HG03175 (cell line): ENCODE data around the gene FRZB.
"Not testable (repeated sequence)": the region's sequence is repeated elsewhere in the genome, so short reads cannot be mapped to it uniquely, and the experiment has no call there.

Experiments used
- ATAC-seq: cut with Tn5 transposase; IDR thresholded peaks from one replicate; pipeline ENCODE4 v1.9.1; 2021; ENCODE audit warnings: mild to moderate bottlenecking, moderate library complexity; ENCODE audit not compliant: unreplicated experiment

The FRZB gene

DNA sequence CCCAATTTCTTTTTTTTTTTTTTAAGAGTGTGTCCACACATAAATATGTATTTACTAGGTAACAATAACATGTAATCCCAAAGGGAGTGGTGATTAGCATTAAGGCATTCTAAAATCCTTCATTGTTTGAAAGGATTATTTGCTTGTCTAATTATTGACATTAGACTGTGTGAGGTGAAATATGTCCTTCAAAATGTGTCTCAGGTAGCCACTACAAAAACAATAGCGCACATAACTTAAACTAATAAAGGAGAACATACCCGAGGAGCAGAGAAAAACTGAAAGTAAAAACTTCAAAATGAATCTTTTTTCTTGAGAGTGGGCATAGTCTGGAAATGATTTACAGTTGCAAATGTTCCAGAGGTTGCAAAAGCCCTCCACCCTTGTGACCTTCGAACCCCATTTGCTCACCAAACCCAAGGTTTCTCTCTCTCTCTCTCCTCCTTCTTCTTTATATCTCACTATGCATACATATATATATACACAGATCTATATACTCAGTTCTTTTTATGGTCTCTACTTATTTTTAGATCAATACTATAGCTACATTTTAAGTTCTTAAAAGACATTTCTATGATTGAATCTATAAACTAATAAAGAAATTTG lies 24.4 kb upstream of the FRZB start:
- no peak for ATAC-seq

DNA sequence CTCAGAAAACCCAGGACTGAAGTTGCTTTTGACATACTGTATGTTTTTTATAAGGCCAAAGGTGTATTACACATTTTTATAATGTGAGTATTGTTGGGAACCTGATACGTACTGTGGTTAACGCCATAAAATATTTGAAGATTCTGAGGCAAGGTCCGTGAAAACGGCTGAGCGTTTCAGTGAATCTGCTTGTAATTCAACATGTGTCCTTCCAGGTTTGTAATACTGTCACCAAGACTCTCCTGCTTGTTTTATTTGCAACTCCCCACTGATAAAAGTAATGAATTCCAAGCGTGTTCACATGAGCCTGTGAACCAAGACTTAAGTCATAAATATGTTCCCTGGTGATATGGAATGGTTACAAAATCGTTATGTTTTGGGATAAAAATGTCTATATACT lies 23.9 kb upstream of the FRZB start:
- no peak for ATAC-seq

DNA sequence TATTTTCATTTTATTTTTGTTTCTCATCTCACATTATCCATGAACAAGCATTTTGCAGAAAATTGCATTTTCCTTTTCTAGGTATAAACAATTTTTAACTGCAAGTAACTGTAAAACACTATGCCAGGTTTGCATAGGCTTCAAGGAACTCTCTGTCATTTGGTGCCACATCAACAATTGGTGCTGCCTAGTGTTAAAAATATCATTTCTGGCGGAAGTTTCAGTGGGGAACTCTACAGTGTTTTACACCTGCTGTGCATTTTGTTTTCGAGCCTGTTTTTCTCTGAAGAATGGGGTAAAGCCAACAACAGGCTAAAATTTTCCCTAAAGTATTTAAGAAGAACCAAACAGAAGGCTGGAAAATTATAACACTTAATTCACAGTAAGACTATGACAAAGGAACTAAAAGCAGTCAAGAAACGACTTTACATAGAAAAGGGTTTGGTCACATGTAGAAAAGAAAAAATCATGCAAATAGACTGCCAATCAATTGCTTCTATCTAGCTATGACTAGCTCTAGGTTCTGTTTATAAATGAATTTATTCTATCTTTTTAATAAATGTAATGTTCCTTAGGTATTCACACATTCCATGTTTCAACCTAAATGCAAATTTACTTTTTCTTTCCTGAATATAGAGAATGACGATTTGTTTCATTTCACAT lies 21.4 kb upstream of the FRZB start:
- no peak for ATAC-seq

DNA sequence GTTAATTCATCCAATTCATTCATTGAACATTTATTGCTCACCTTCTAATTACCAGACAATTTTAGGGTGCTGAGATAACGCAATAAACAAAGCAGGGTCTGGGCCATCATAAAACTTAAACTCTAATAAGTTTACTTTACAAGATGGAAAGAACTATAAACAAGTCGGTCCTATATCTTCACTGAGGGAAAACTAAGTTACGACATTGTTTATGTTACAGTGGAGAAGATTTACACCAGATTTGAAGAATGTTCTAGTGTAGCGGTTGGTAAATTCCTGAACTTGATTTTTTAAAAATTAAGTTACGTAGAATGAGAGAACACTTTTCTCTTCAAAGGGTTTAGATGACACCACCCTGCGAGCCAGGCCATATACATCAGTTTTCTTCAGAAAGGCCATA lies 20.7 kb upstream of the FRZB start:
- ATAC-seq, result no peak

DNA sequence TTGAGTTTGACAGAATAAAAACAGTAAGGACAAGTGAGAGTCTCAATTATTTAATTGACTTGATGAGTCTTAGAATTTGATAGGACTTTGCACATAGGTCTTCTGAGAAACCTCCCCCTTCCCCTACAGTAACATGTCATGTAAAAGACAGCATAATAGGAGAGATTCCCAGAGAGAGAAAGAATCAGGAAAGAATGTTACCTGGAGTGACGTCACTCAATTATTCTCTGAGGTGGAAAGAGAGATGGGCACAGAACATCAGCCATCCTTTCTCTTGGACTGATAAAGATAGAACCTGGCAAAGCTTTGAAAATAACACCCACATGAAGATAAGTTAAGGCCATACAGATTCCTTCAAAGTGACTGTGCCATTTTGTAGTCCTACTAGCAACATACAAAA lies 19.3 kb upstream of the FRZB start:
- ATAC-seq, result no peak

DNA sequence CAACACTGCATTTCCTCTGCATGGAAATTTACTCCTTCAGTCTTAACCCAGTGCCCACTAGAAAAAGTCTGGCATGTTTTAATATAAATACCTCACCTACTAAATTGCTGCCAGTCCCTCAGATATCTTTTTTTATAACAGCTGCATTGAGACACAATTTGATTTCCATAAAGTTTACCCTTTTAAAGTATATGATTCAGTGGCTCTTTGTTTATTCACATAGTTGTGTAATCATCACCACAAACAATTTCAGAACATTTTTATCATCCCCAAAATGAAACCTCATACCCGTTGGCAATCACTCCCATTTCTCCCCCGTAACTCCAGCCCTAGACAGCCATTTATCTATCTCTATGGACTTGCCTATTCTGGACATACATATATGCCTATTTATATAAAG lies 17.0 kb upstream of the FRZB start:
- no peak for ATAC-seq

DNA sequence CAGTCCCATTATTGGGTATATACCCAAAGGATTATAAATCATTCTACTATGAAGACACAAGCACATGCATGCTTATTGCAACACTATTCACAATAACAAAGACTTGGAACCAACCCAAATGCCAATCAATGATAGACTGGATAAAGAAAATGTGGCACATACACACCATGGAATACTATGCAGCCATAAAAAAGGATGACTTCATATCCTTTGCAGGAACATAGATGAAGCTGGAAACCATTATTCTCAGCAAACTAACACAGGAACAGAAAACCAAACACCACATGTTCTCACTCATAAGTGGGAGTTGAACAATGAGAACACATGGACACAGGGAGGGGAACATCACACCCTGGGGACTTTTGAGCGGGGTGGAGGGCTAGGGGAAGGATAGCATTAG lies 13.7 kb upstream of the FRZB start:
- not testable (repeated sequence) for ATAC-seq

DNA sequence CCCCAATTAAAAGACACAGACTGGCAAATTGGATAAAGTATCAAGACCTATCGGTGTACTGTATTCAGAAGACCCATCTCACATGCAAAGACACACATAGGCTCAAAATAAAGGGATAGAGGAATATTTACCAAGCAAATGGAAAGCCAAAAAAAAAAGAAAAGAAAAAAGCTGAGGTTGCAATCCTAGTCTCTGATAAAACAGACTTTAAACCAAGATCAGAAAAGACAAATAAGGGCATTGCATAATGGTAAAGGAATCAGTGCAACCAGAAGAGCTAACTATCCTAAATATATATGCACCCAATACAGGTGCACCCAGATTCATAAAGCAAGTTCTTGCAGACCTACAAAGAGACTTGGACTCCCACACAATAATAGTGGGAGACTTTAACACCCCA lies 10.2 kb upstream of the FRZB start:
- ATAC-seq, result not testable (repeated sequence)

DNA sequence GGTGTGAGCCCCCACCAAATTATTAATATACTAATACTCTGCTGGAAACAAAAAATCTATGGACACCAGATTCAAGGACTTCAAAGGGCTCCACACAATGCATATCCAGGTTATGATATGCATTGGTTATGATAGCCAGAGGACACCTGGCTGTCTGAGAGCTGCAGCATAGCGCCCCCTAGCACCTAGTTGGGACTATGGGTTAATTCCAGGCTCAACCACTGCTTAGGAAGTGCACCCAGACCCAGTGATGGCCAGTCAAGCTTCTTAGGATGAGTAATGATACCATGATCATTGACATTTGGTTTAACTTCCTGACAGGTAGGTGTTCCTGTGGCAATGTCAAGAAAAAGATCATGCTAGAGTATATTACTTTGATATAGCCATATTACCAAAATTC lies 3.8 kb upstream of the FRZB start:
- ATAC-seq, result no peak

DNA sequence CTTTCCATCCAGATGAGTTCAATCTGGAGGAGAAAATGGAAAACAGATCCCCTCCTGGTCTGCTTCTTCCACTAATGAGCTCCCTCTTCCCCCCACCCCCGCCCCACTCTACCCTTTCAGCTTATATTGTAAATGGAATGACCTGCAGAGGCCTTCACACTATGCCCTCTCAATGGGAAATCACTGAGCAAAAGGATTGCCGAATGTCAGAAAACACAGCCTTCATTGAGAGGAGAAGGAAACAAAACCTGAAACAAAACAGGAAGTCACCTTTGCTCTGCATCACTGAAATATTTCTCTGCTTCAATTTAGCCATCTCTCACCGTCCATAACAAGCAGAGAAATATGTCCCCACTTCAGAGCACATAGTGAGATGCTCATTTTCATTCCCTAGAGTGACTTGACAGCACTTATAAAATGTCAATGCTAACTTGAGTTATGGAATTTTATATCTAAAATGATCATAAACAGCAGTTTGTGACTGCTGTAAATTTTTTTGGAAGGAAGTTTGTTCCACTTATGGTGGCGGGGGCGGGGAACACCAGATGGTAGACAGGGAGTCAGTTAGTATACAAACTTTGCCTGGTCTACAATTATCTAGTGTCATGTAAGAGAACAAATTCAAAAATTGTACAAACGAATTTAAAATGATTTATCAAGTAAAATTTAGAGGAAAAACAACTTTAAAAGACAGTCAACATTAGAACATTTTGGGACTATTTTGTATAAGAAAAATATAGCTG lies 1.8 kb upstream of the FRZB start:
- no peak for ATAC-seq

DNA sequence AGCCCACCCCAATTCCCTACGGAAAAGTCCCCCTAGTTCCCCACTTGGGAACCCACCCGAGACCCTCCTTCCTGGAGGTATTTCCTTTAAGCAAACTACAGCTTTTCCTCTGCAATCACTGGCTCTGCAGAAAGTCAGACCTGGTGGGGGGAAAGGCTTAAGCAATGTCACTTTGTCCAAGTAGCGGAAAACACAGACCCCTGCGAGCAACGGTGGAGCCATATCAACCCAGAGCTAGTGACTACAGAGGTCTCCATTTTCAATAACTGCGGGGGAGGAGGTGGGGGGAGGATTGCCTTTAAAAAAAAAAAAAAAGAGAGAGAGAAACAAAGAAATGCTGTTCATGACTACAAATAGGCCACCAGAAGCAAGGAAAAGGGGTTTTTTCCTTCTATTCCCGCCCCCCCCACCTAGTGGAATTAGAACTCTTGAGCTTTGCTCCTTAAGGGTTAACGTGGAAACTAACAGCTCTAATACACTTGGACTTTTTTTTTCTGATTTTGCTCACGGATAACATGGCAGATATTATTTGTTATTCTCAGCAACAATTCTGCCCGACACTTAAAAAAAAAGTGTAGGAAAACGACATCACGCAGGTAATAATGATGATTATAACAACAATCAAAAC lies 1.1 kb upstream of the FRZB start:
- ATAC-seq, result no peak

DNA sequence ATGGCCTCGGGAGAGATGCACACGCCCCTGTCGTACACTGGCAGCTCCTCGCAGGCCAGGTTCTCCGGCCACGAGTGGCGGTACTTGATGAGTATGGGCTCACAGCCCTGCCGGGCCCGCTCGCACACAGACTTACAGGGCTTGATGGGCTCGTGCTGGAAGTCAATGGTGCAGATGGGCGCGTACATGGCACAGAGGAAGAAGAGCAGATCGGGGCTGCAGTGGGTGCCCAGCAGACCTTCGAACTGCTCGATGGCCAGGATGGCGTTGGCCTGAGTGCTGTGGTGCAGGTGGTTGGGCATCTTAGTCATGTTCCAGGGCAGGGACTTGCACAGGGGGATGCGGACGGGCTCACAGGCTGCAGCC lies 359 bp downstream of the FRZB start:
- ATAC-seq, result no peak

DNA sequence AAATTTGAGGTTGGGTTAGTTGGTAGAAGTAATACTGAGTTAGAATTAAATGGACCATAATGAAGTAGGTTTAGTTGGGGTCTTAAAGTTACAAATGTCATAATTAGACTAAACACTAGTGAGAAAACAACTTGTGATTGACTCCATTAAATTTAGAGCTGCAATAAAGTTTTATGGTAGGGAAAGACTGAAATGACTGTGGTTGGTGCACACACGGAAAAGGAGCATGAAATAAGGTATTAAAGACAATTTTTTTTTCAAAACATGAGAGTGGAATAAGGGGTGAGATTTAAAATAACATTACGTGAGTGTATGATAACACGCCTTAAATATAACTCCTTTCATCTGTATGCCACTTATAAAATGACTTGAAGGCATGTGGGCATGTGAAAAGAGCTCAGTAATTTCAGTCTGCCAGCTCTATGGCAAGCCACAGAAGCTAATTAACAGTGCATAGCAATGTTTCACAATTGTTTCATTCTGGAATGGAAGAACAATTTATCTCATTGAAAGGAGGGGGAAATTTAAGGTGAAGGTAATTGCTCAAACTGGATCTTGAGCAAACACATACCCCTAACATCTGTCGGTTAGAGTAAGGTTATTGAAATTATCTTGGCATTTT lies 1.4 kb downstream of the FRZB start:
- ATAC-seq, result no peak

DNA sequence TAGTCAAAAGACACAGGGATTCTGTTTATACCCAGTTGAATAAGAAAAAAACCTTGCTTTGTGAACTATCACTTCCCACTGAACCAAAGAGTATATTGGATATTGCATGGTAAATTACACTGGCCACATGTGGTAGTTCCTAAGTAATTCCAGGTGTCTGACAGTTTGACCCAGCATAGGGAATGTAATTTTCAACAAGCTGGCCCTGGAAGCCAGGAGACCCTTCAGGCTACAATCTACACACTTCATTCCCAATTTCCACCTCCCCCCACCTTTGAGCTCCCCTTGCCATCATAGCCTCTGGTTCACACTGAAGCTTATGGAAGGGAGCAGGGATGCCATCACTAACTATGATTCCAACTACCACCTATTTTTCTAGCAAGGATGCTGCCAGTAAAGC lies 2.8 kb downstream of the FRZB start:
- no peak for ATAC-seq

DNA sequence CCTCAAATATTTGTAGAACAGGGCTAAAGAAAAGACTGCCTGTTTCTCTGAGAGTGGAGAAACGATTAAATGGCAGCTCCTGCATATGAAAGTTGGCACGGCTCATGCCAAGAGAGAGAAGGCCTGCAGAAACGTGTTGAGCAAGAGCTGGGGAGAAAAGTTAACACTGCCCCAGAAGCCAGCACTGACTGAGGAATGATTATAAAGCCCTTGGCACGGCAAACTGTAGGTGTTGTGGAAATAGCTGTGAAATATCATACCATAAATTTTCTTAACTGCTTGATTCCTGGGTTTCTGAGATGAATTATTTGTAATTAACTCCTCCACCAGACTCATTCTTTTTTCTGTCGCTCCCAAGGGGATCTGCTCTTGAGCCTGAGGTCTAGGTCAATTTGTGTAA lies 4.3 kb downstream of the FRZB start:
- no peak for ATAC-seq

DNA sequence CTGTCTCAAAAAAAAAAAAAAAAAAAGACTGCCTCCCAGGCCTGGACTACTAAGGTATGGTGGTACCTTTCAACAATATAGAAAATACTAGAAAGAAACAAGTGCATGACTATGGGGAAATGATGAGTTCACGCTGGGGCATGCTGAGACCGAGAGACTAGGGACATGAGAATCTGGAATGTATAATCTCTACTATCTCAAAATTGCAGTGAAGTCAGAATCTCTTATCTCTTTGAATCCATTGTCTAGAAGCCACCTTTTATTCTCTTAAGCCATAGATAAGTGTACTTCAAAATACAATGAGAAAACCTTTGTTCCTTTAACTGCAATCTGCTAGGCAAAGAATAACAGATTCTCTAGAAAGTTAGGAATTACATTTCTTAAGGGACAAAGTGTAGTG lies 5.6 kb downstream of the FRZB start:
- no peak for ATAC-seq

DNA sequence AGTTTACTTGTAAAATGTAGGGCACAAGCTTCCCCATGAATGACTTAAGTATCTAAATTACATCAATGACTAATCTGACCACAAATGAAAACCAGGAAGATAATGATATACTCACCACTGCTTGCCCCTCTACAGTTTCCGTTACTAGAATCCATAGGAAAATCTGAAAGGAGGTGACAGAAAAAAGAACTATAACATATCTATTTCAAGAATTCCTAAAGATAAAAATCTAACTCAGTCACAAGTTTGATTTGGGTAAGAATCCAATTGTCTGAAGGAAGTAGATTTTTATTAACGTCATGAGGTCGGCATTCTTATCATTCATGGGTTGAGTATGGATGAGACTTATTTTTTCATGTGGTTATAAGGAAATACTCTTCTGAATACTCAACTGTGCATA lies 7.8 kb downstream of the FRZB start:
- no peak for ATAC-seq

DNA sequence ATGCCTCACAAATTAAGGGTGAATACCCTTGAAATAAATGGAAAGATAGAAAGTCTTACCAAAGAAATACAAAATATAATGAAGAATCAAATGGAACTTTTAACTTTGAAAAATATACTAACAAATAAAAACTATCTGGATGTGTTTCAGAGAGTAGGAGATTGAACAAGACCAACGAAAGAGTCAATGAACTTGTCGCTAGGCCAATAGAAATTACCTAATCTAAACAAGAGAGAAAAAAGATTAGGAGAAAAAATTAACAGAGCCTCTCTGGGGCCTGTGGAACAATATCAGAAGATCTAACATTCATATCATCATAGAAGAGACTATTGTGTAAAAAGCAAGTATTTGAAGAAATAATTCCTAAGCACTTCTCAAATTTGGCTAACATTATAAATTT lies 11.1 kb downstream of the FRZB start:
- ATAC-seq, result no peak

DNA sequence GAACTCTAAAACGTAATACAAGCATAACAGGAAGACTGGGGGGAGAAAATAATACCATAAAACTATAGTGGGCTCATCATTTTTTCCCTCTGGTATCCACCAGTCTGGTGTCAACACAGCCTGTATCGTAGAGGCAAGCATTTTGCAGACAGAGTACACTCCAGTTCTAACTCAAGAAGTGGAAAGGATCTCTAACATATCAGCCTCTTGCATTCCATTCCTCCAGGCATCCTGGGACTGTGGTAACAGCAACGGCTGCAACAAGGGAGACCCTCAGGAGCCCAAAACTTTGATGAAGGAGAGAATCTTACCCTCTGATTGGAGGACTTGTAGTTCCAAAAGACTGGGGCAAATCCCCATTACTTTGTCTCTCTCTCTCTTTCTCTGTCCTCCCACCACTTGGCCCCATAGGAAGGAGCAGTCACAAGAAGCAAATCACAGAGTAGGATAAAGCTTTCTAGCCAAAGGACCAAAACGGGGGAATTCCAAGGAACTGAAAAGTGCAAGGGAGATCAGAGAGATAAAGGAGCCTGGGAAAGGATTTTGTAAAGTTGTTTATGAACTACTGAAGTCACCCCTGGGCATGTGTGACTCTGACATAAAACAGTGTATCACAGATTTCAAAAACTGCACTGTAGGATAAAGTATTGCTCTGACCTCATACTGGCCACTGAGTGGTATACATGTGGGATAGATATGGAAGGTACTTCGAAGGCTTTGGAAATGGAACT lies 11.9 kb downstream of the FRZB start:
- ATAC-seq, result no peak

DNA sequence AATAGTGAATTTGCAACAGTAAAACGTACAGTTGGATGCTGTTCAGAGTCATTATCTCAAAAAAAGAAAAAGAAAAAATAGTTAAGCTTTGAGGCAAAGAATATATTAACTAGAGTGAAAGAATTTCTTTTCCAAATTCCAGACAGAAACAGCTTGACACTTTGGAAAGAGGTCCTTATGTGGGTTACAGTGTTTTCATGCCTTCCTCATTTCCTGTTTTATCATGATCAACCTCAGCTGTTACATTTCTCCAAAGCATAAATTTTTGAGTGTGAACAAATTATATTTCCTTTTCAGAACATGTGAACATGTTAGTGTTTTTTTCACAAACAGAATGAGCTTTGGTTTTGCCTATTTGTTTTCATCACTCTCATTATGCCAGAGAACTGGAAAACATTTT lies 13.6 kb downstream of the FRZB start:
- ATAC-seq, result no peak

DNA sequence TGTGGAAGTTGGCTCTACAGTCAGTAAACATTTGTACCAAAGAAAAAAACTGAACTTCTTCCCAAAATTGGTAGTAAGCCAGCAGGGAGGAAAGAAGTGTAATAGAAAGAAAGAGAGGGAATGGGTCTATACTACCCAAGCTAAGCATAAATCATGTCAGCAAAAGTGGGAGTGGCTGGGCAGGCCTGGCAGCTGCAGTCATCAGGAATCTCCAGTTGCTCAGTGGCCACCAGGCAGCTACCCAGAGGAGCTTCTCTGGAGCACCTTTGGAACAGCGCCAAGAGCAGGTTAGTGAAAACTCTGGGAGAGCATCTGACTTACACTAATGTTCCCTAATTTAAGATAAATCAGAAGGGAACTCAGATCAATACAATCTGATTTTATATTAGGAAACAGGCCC lies 14.3 kb downstream of the FRZB start:
- ATAC-seq, result no peak
